ENCODE data around the gene PPL. TPM values are rescaled to one million over a fixed set of nuclear protein-coding genes. Genes with fewer than 3 reads are reported as not detected.

PPL gene
- total RNA-seq, 2 donors from 2014 or later: not detected

DNA sequence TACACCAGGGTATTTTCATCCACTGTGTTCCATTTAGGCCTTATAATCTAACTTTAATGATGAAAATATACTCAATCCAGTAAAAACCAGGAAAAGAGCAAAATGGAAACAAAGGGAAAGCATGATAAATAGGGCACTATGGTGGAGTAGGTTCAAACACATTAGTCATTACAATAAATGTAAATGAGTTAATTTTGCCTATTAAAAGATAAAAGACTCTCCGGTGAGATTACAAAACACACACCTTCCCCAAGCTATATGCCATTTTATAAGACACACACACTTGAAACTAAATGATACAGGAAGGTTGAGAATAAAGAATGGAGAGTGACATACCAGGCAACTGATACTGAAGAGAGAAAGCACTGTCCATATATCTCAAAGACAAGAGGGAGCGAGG, 10.0 kb downstream of the PPL start:
- Mint-ChIP-seq H3K27ac (no peak overlapping the region), H3K9me3 (peaks cover 7 to 8% of the 10 kb centered on the region in 2 donors), H3K36me3 (peaks cover 8 to 9% of the 10 kb centered on the region in 2 donors)
- ATAC-seq (no peak), DNase-seq (ENCODE audit: low spot score in 2 of 2) (no peak)

DNA sequence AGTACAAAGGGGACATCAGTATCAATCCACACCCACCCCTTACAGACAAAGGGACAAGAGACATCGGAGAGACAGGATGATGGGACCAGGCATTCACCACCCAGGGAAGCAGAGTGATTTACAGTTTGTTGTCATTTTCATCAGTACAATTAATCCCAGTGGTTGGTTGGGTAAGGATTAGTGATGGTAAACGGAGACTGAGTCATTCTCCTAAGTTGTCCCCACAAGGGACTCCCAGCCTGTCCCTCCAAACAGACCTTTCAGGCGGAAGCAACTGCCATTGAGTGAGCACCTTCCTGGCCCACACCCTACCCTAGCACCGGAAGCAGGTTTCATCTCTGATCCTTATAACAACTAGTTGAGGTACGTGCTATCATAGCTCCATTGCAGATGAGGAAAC, 11.2 kb downstream of the PPL start:
- ATAC-seq (no peak), DNase-seq (ENCODE audit: low spot score in 2 of 2) (no peak)
- peaks cover 8 to 9% of the 10 kb centered on the region in 2 donors for H3K36me3 Mint-ChIP-seq
- no peak overlapping the region for H3K27ac Mint-ChIP-seq
- H3K9me3 Mint-ChIP-seq: peaks cover 7 to 8% of the 10 kb centered on the region in 2 donors

DNA sequence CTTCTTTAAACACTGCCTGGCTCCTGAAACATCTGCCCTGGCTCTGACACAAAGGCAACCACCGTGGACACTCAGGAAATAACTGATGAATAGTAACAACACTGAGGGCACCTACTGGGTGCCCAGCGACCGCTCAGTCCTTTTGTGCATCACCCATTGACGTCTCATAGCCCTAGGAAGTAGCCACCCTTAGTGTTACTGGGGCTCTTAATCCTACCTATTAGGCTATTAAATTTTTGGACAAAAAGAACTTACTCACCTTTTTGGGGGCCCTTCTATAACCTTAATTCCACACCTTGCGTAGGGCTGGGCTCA, 11.7 kb downstream of the PPL start:
- Mint-ChIP-seq H3K36me3 (peaks cover 8 to 9% of the 10 kb centered on the region in 2 donors), H3K9me3 (peaks cover 7 to 8% of the 10 kb centered on the region in 2 donors), H3K27ac (no peak overlapping the region)
- no peak for DNase-seq (ENCODE audit: low spot score in 2 of 2)
- no peak for ATAC-seq

GRCh38 chr16:4924593-4925292, 12.2 kb downstream of the PPL start:
- ATAC-seq (no peak), DNase-seq (ENCODE audit: low spot score in 2 of 2) (no peak)
- peaks cover 7 to 8% of the 10 kb centered on the region in 2 donors for H3K9me3 Mint-ChIP-seq
- no peak overlapping the region for H3K27ac Mint-ChIP-seq
- peaks cover 8 to 9% of the 10 kb centered on the region in 2 donors for H3K36me3 Mint-ChIP-seq

DNA sequence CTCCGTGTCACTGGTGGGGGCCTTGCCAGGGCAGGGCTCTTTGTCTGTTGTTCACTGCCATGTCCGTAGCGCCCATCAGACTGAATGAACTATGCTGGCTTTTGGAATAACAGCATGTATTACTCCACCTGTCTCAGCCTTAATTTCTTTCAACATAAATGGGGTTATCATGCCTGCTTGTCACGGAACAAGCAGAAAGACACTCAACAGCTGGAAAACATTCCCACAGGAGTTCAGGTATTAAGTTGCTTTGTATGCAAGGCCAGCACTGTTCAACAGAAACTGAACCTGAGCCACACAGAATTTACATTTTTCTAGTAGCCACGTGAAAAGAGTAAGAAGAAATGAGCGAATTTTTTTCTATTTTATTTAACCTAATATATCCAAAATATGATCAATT, 13.1 kb downstream of the PPL start:
- no peak overlapping the region for H3K27ac Mint-ChIP-seq
- H3K9me3 Mint-ChIP-seq: peaks cover 7 to 8% of the 10 kb centered on the region in 2 donors
- H3K36me3 Mint-ChIP-seq: peaks cover 8 to 9% of the 10 kb centered on the region in 2 donors
- DNase-seq (ENCODE audit: low spot score in 2 of 2) (no peak), ATAC-seq (no peak)

DNA sequence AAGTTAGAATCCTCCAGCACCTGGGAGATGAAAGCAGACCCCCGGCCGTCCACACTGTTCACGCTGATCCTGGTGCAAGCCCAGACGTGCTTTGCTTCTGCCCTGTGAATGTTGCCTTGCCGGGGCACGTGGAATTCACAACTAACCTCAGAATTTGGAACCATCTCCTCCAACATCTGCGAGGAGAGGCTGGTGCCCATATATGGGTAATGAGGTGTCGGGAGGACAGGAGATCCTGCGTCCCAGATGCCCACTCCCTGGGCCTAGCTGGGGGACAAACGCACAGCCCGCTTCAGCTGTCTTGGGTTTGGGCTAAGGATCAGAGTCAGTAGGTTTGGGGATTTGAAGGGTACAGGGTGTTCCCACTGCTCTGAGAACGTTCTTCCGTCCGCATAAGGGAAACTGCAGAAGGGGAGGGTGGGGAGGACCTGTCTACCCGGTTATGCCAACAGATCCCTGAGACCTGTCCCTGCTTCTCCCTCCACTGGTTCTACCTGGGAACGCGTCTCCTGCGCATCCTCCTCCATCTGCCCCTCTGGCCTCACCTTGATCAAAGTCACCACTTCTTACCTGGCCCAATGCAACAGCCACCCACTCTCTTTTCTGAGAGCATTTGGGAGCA, 14.1 kb downstream of the PPL start:
- Mint-ChIP-seq H3K9me3 (peaks cover 7 to 8% of the 10 kb centered on the region in 2 donors), H3K27ac (peak overlapping the region in 1 of 2 donors; percentile 68), H3K36me3 (peaks cover 8 to 9% of the 10 kb centered on the region in 2 donors)
- no peak for DNase-seq (ENCODE audit: low spot score in 2 of 2)
- ATAC-seq: no peak

DNA sequence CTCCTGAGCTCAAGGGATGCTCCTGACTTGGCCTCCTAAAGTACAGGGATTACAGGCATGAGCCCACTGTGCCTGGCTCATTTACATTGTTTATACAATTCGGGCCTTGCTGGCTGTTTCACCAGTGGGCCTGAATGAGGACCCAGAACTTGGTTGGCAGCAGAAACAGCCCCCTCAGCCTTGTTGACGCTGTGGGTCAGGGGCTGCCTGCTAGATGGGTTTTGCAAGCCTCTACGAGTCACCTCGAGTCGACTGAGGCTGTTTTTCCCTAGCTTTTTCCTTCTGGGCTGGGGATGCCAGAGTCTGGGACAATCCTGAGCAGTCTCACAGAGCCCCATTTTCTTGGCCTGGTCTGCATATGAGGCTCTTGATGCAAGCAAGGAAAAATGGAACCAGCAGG, 16.1 kb downstream of the PPL start:
- Mint-ChIP-seq H3K36me3 (no peaks in the 10 kb centered on the region), H3K27ac (no peak overlapping the region), H3K9me3 (no peaks in the 10 kb centered on the region)
- ATAC-seq (no peak), DNase-seq (ENCODE audit: low spot score in 2 of 2) (no peak)

GRCh38 chr16:4918781-4919251, 18.1 kb downstream of the PPL start:
- ATAC-seq: no peak
- DNase-seq (ENCODE audit: low spot score in 2 of 2): no peak
- H3K36me3 Mint-ChIP-seq: no peaks in the 10 kb centered on the region
- H3K9me3 Mint-ChIP-seq: no peaks in the 10 kb centered on the region
- H3K27ac Mint-ChIP-seq: no peak overlapping the region

- Mint-ChIP-seq H3K9me3 (no peaks in the 10 kb centered on the region), H3K36me3 (no peaks in the 10 kb centered on the region), H3K27ac (no peak overlapping the region)
- ATAC-seq (no peak), DNase-seq (ENCODE audit: low spot score in 2 of 2) (no peak)
Measured at GRCh38 chr16:4917117-4917516, 19.8 kb downstream of the PPL start.

DNA sequence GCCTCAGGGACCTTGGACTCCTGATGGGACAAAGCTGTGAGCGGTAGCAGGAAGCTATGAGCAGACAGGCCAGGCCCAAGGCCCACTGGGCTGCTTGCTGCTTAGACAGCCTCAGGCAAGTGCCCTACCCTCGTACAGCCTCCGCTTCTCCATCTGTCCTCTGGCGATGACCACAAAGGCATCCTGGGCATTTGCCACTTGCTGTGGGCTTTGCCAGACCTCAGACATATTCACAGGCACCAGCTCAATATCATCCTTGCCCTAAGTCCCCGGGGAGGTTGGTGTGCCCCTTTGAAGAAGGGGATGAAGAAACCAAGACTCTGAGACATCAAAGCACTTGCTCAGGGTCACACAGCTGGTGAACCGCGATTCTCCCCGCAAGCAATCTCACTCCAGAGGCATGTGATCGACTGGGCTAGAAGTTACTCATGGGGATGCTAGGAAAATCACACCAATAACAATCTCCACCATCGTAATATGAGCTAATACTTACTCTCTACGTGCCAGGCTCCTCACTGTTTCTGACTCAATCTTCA, 21.7 kb downstream of the PPL start:
- Mint-ChIP-seq H3K9me3 (no peaks in the 10 kb centered on the region), H3K36me3 (no peaks in the 10 kb centered on the region), H3K27ac (no peak overlapping the region)
- peak in 1 of 2 donors; percentile 39 for ATAC-seq
- no peak for DNase-seq (ENCODE audit: low spot score in 2 of 2)

DNA sequence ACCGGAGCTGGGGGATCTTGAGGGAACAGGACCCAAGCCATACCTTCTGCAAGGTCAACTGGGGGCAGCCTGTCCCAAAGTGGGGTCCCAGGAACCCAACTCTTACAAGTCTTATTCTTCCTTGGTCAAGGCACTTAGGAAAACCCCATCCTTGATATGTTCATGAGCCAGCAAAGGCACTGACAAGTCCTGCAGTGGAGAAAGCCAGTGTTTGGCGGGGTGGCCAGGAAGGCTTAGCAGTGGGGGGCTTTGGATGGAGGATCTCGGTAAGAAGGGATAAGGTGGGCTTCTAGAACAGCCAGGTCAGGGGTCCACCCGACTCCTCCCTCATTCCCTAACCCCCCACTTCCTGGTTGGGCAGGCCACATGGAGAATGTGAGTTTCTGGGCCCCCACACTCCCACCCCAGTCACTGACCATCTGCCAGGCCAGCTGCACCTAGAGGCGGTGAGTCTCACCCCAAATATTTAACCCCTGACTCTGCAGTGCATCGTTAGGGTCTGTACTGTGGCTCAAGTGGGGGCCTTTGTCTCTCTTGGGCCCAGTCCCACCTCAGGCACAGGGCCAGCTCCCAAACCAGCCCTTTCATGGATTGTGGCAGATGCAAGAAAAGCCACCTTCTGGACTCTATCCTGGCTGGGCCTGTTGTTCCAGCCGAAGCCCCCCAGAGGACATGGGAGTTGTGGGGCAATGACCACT, 22.3 kb downstream of the PPL start:
- H3K9me3 Mint-ChIP-seq: no peaks in the 10 kb centered on the region
- ATAC-seq (no peak), DNase-seq (ENCODE audit: low spot score in 2 of 2) (no peak)
- no peak overlapping the region for H3K27ac Mint-ChIP-seq
- H3K36me3 Mint-ChIP-seq: no peaks in the 10 kb centered on the region

DNA sequence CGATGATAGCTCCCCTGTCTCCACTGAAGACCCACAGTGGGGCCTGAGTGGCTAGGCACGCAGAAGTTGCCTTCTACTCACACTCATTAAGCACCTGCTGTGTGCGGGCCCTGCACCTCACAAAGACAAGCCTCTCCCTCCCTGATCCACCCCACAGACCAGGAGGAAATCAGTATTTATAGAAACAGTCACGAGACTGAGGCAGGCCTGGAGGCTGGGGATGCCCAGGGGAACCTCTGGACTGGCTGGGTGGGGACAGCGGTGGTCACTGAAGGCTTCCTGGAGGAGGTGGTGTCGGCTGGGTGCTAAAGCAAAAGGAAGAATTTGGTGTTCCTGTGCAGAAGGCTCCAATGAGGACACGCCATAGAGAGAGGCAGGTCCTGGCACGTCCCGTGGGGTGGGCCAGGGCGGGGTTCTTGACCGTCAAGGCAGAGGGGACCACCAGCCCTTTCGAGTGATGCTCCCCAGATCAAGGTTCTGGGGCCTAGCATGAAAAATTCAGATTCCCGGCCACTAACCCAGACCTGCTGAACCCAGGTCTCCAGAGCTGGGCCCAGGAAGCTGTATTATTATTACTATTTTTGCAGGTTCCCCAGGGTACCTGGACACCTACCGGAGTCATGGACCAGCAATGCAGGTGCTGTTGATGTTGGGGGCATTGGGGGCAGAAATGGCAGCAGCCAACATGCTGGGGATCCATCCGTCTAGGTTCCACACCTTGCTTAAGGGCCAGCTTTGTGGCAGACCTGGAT, 23.0 kb downstream of the PPL start:
- ATAC-seq (no peak), DNase-seq (ENCODE audit: low spot score in 2 of 2) (no peak)
- no peaks in the 10 kb centered on the region for H3K9me3 Mint-ChIP-seq
- no peaks in the 10 kb centered on the region for H3K36me3 Mint-ChIP-seq
- peak overlapping the region in 1 of 2 donors; percentile 29 for H3K27ac Mint-ChIP-seq

DNA sequence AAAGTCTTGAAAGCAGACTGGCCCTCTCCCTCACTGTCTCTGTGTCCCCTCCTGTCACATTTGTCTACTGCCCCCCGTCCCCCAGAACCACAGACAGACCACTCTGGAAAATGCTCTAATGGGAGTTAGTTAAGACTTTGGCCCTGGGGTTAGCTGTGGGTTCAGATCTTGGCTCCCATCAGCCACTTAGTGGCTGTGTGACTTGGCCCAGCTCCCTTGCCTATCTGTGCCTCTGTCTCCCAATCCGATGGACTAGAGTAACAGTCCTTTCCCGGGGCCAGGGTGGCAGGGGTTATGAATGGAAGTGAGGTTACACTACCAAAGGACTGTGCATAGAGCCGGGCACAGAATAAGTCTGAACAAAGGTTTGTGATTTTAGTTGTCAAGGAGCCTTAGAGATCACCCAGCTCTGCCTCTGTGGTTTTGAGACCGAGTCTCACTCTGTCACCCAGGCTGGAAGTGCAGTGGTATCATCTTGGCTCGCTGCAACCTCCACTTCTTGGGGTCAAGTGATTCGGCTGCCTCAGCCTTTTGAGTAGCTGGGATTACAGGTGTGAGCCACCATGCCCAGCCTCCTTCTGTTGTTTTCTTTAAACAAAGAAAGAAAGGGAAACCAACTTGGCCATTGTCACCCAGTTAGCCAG, 23.7 kb downstream of the PPL start:
- ATAC-seq: no peak
- no peaks in the 10 kb centered on the region for H3K9me3 Mint-ChIP-seq
- H3K36me3 Mint-ChIP-seq: no peaks in the 10 kb centered on the region
- H3K27ac Mint-ChIP-seq: peak overlapping the region in 1 of 2 donors; percentile 29
- no peak for DNase-seq (ENCODE audit: low spot score in 2 of 2)

GRCh38 chr16:4911970-4912386, 25.0 kb downstream of the PPL start:
- H3K9me3 Mint-ChIP-seq: no peaks in the 10 kb centered on the region
- no peak for DNase-seq (ENCODE audit: low spot score in 2 of 2)
- no peaks in the 10 kb centered on the region for H3K36me3 Mint-ChIP-seq
- no peak for ATAC-seq
- peak overlapping the region in 1 of 2 donors; percentile 7 for H3K27ac Mint-ChIP-seq

DNA sequence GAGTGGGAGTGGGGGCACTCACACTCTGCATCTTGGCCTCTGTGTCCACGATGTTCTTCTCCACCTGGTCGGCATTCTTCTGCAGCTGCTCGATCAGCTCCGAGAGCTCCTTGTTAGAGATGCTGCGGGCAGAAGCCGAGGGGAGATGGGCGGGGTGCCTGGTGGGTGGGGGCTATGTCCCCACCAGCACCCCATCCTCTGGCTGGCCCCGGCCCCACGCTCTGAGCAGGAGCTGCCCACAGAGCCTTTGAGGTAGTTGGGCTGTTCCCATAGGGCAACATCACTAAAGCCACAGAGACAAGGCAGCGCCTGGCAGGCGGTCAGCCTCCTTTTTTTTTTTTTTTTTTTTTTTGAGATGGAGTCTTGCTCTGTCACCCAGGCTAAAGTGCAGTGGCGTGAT, 26.1 kb downstream of the PPL start:
- DNase-seq (ENCODE audit: low spot score in 2 of 2): no peak
- ATAC-seq: no peak
- H3K36me3 Mint-ChIP-seq: no peaks in the 10 kb centered on the region
- no peaks in the 10 kb centered on the region for H3K9me3 Mint-ChIP-seq
- H3K27ac Mint-ChIP-seq: no peak overlapping the region

- Mint-ChIP-seq H3K36me3 (no peaks in the 10 kb centered on the region), H3K27ac (no peak overlapping the region), H3K9me3 (no peaks in the 10 kb centered on the region)
- DNase-seq (ENCODE audit: low spot score in 2 of 2) (no peak), ATAC-seq (no peak)
Measured at GRCh38 chr16:4909825-4910224, 27.1 kb downstream of the PPL start.
